ENCODE measurements around the gene PANK1.

- no peak for TF ChIP-seq CTCF (IDR thresholded peaks at IDR 0.05)
- no peak for TF ChIP-seq CREB1 (CRISPR knock-in tag; IDR thresholded peaks at IDR 0.05)
- no peak for TF ChIP-seq ZNF281 (CRISPR knock-in tag; IDR thresholded peaks at IDR 0.05)
- no peak for TF ChIP-seq ETV6 (CRISPR knock-in tag; IDR thresholded peaks at IDR 0.05)
- no peak for TF ChIP-seq ARID4B (CRISPR knock-in tag; IDR thresholded peaks at IDR 0.05; ENCODE audit: borderline replicate concordance)
- no peak for TF ChIP-seq ZNF416 (CRISPR knock-in tag; IDR thresholded peaks at IDR 0.05)
- TF ChIP-seq ZNF232 (CRISPR knock-in tag; IDR thresholded peaks at IDR 0.05) = no peak
- no peak for TF ChIP-seq MAX (CRISPR knock-in tag; IDR thresholded peaks at IDR 0.05)
Observed at GRCh38 chr10:89567576-89568245, 77.3 kb downstream of the PANK1 start.
